Stimulated activated CD4-positive, alpha-beta T cell treated with anti-CD3 and anti-CD28 coated beads, TNF-alpha, amount 100 ng/mL, for 48 hours (primary cell): ENCODE data around the gene EFNB2.

Experiments
- DNase-seq, 3 donors: peaks; one replicate each; pipeline ENCODE4 v3.0.0-alpha.2; 2020; ENCODE audit warnings: low read depth in 3 of 3

EFNB2 gene

DNA sequence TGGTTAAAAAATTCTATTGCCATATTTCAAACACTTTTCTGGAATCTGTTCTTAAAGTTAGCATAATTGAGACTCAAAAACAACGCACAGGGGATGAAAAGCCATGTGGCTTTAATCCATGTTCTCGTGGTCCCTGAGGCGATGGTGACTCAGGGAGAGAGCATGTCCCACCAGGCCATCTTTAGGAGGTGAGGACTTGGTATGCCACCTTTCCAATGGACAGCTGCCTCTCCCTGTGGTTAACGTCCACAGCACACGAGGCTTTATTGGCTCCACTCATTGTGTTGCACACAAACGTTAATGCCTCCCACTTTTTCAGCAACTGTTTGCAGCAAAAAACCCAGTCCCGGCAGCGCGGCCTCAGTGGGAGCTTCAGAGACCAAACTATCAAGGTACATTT lies 51.4 kb downstream of the EFNB2 start:
- no peak for DNase-seq

DNA sequence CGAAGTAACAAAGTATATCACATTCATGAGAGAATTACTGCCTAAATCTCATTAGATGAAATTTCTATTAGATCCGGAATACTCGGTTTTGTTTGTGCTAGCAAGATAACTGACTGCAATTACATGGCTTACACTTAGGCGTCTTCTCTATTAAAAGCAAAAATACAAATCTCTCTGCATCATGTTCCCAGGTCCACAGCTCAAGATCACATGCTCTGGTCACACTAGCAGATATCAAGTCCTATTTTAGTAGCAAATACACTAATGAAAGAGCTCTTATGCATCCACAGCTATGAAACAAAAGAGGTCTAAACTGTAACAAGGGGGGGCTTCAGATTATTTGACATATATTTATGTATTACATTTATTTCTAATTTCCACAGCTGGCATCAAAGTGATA lies 53.5 kb downstream of the EFNB2 start:
- DNase-seq: no peak

DNA sequence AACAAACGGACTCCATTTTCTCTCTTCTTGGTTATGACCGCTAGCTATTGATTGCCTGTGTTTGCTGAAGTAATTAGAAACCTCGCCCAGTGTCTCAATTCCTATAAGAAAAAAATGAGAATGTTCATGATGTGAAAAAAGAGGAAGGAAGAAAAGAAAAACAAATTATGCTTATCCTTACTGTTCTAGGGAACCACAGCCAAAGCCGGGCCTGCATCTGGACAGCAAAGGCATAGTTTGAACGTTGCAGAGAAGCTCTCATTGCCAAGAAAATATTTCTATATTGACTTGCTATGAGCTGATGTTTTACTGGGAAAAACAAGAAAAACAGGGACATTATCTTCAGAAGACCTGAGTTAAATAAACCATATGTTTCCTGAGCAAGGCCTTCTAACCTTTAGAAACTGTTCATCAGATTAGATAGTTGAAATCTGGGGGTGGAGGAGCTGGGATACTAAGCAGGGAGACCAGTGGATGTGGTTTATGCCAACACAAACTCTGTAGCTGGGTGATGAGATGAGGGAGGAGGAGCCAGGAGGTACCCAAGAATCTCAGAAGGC lies 55.0 kb downstream of the EFNB2 start:
- DNase-seq: no peak

DNA sequence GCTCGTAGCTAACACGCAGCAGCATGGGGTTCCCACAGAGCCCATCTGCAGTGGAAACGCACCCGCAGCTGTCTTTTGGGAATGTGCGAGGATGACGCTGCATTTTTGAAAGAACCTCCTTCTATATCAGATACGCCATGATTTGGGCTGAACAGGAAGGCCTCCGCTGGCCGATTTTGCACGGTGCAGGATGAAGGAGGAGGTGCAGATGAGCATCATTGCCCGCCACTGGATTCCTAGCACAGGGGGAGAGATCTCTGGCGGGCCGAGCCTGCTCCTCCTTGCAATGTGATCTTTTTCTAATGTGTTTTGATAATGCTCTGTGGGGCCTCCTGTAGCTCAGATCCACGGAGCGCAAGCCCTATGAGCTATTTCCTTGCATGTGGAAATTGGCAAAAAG lies 55.5 kb downstream of the EFNB2 start:
- no peak for DNase-seq

DNA sequence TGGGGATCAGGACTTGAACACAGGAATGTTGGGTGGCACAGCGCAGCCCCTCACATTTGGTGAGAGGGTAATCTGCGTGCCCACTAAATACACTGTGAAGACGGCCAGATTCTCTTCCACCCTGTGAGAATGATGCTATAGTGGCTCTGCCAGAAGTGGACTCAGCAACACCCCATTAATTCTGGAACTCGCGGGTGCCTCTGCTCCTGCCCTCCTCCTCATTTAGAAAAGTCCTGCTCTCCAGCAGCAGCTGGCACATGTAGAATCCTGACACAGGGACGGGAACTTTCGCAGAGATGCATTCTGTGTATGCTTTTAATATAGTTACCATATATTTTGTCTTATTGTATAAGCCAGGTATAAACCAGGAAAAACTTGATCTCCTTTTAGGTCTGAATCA lies 57.3 kb downstream of the EFNB2 start:
- no peak for DNase-seq

DNA sequence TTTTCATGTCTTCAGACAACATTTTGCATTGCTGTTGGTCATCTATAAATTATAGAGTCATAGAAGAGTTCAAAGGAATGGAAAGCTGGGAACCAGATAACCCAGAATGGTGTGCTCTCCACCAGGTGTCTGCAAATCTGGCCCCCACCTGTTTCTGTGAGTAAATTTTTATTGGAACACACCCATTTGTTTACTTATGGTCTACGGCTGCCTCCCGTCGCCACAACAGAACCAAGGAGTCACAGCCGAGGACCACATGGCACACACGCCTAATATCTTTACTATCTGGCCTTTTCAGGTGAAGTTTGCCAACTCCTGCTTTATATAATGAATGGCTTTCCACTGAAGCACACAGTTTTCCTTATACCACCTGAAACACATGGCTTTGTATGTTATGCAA lies 58.2 kb downstream of the EFNB2 start:
- DNase-seq: no peak

DNA sequence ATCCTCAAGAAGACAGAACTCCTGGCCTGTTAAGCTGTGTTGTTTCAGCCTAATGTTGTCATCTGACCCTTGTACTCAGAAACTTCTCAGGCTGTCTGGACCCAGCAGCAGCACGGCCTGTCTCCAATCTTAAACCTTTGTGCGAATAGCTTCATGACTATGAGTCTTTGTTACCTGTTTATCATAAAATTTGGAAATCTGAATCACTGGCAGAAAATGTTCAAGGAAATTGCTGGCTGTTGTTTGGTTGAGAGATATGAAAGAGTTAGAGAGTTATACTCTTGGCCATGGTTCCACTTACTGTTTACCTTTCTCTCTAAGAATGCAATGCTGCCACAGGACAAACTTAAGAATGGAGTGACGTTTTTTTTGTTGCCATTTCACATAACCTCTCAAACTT lies 59.6 kb downstream of the EFNB2 start:
- DNase-seq: no peak

DNA sequence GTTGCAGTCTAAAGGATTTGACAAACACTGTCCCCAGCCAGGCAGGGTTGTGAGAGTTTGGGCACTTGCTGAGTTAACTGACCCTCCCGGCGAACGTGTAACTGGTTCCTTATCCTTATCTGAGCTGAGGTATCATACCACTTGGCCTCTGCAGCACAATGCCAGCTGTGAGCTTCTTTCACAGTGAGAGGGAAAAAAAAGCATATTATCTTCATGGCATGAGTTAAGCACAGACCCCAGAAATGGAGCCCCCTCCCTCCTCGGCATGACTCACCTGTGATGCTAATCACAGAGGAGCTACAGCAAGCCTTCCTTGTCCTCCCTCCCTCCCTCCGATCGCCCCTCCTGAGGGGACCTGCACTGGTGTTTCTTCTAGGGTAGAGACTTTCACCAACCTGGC lies 60.5 kb downstream of the EFNB2 start:
- no peak for DNase-seq

DNA sequence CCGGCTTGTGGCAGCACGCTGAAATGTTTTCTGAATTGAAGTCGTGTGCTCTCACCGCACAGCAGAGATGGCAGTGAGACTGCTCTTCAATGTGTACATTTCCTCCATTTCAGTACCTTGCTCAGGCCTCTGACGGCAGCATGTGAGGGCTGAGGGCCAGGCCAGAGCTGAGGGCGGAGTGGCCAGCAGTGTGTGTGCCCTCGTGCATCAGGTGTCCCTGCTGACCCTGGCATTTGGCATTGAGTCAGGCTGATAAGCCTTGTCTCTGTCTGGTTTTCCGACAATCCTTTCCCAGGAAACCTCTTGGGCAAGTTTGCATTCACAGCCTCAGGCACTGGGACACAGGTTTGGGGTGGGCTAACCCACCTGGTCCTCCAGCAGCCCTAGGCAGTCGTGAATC lies 62.3 kb downstream of the EFNB2 start:
- DNase-seq: no peak

DNA sequence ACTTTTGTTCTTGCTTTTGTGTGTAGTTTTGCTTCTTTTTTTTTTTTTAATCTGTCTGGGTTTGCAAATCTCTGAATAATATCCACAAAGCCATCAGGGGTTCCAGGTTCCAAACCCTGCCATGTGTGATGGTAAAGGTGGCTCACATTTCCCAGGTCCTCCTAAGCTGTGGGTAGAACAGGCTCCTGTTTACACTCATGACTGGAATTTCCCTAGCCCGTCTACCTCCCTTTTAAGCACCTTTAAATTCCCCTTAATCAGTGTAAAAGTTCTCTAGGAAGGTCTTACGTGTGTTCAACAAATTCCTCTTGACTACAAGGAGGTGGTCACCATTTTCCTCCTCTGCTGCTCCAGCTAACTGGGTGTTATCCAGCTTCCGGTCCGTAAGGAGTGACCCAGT lies 62.8 kb downstream of the EFNB2 start:
- no peak for DNase-seq

DNA sequence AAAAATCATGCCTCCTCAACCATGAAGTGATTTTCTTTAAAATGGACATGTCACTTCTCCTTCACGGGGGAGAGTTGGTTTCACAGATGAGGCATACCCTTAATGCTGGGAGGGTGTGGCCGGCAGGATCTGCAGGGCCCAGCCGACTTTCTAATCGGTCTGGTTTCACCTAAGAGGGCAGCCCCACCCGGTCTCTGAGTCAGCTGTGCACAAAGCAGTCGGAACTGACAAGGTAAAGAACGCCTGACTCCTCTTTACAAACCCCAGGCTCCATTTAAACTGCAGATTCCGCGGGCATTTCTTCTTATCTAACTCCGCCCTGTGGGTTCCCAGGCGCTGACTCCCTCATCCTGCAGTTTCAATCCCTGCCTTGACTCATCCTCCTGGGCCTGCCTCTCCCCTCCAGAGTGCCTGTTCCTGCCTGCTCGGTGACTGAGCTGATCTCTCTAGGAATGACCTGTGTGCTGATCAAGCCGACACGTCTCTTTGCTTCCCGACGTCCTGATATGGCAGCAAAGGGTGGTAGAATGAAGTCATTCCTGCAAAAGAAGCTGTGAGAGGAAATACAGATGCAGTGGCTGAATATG lies 63.4 kb downstream of the EFNB2 start:
- DNase-seq: no peak

DNA sequence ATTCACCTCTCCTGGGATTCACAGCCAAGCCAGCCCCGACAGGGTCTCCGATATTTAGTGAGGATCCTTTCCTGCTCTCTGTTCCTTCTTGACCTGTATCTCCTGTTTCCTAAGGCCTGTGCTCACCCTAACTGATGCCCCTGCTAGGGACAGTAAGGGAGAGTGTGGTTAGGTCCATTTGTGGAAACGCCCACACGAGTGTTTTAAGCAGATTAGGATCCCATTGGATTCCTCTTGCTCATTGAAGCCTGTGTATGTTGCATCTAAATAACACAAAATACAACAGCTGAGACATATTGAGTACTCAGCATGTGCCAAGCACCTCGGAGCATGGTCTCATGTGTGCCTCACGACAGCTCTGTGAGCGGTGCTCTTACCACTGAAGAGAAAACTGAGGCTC lies 64.9 kb downstream of the EFNB2 start:
- no peak for DNase-seq

DNA sequence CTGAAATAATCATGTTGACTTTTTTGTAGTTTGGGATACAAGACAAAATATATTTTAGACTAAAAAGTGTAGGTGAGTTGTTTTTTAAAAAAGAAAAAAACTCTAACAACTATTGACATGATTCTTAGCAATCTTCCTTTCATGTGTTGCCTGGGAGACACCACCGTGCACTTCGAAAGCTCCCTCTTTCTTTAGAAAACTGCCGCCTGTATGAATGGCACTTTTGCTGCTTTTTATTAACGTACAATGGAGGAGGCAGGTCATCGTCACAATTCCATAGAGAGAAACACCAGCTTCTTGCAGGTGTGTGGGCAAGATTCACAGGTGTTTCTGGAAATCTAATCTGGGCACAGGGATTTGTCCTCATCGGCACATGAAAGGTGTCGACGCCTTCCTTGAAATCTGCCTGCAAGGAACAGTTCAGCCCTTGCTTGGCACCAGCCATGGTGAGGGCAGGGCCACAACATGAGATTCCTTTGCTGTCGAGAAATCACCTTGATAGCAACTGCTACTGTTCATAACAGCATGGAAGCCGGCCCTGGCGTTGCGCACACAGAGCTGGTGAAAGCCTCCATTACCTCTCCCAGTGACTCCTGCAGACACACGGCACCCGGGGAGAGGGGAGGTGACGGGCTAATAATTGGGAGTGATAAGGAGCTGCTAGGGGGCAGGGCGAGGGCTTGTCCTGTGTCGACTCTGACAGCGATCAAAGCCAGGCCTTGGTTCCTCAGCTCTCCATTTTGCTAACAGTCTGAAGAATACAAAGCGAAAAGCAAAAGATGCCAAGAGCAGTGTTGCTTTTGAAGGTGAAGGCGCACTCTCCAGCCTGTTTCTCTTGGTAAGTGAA lies 66.5 kb downstream of the EFNB2 start:
- DNase-seq: no peak

DNA sequence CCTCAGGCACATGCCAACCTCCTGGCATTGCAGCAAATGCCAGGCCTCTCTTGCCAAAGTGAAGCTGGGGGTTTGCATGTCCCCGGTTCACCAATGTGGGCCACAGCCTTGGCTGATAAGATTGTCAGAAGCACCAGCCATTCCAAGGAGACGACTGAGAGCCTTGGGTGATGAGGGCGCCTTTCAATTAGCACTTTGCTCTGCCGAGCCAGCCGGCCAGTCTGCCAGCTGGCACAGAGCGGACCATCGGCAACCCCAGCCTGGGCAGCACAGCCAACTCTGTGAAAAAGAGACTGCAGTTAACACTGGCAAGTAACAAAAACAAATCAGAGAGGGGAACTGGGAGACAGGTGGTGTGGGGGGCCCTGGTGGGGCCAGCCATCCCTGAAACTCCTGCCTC lies 67.3 kb downstream of the EFNB2 start:
- DNase-seq: no peak

DNA sequence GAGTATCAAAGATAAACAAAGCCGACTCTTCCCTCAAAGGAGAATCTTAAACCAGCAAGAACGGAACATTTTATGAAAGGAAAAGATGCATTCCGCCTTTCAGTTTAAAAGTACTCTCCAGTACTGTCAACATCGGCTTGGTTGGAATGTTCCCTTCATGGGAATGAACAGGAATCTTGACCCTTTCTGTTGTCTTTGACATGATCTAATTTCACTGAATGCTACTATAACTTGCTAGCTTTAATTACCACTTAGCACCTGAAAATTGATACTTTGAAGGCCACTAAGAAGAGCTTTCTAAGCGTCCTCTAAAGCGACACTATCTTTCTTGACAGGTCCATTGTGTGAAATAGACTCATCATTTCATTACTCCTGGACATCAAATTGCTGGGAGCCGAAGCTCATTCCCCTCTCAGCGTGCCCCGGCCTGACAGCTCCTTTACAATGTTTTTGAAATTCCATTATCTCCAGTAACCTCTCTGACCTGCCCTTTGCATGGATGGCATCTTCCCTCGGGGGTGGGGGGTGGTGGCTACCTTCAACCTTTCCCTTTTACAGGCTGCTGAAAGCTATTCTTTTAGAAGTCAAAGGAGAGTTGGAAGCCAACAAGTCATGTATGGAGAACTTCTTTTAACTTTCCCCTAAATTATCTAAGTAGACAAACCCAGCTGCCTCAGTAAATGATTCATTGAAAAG lies 67.9 kb downstream of the EFNB2 start:
- no peak for DNase-seq

DNA sequence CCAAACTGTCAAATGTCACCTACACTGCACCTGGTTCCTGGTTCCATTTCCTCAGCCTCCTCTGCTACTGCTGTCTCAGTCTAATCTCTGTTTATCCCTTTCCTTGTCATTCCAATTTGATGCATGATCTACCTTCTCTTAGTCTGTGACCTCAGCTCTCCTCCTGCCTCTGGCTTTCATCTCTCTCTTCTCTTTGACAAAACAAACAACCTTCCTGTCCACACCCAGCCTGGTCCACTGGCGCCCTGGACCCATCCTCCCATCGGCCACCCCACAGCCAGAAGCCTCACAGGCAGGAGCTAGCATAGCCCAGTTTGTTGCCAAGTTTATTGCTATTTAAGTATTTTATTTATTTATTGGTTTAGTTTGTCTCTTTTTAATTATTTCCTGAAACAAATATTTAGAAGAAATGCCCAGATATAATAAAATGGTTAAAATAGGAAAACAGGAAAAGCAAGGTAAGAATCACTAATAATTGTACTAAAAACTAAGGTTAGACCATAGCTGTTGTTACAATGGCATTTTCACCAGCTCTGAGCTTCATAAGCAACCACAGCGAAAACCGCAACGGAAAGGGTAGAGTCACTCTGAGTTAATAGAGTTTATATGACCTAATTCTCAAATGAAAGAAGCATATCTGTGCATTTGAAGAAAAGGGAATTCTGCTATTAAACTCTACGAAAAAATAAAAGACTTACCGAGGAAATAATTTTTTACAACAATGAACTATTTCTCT lies 68.6 kb downstream of the EFNB2 start:
- DNase-seq: no peak

DNA sequence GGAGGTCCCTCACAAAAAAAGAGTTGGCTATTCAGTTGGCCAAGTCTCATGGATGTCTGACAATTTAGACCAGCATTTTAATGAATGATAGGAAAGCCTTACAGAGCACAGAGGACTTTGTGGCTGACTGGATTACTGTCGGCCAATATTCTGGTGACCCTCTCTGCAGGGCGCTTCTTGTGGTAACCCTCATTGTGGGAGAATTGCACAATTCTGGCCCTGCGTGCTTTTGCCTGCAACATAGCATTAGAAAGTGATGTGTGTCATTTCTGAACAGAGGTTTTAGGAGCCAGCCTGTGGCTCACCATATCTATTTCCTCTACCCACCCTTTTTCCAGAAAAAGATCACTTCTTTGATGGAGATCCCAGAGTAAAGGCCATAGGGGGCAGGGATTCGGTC lies 71.4 kb downstream of the EFNB2 start:
- no peak for DNase-seq

DNA sequence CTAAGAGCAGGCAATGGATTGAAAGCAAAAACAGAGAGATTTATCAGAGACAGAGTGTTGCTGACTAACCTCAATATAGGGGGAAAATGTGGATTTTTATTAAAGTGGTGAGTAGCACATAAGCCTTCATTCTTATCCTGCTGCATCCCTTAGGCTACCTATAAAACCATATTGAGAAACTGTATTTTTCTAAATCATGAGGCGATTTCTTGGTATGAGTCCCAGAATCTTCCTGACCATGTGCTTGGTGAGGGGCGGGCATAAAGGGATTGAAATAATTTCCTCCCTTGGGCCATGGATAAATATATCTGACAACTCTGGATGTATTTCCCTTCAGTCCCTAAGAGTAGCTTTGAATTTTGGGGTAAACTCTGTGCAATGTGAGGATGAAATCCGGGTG lies 72.8 kb downstream of the EFNB2 start:
- DNase-seq: no peak

DNA sequence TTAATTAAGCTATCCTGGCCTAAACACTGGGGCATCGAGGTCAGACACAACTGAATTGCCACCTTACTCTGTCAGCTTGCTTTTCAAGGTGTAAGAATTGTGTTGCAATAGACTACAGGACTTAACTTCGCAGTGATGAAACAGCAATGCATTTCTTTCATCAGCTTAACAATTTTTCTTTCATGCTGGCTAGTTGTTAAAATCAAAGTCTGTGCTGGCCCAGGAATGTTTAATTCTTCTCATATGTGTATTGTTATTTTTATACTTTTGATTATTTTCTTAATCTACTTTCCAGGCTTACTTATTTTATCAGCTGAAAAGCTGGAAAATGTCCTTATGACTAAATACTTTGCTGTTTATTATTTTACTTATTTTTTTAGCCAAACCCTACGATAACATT lies 79.7 kb downstream of the EFNB2 start:
- no peak for DNase-seq

DNA sequence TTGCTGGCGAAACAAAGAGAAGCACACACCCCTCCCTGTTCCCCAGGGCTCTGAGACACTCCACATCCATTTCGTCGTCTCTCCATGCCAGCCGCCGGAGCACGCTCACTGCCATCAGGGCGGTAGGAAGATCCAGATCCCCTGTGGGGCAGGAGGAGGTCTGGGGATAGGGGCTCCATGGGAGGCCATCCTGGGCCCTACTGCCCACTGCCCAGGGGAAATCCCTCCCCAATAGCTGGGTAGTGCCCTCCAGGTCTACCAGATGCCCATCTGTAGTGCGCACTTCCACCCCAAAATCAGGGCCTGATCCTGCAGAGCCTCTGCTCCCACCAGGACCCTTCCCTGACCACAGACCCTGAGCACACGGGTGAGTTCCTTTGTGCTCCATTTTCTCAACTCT lies 80.3 kb downstream of the EFNB2 start:
- DNase-seq: no peak

DNA sequence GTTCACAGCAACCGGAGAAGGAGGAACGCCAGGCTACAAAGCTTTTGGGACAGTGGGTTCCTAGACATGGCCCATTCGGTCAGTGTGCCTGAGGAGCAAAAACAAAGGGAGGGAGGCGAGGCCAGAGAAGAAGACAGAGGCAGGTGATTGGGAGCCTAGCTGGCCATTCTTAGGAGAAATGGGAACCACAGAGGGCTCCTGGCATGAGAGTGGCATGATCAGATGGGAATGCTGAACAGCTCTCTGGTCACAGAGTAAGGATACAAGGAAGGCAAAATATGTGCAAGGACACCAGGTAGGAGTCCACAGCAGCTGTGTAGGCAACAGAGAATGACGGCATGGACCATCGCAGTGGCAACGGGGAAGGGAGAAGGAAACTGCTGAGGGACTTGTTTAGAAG lies 82.4 kb downstream of the EFNB2 start:
- DNase-seq: no peak

DNA sequence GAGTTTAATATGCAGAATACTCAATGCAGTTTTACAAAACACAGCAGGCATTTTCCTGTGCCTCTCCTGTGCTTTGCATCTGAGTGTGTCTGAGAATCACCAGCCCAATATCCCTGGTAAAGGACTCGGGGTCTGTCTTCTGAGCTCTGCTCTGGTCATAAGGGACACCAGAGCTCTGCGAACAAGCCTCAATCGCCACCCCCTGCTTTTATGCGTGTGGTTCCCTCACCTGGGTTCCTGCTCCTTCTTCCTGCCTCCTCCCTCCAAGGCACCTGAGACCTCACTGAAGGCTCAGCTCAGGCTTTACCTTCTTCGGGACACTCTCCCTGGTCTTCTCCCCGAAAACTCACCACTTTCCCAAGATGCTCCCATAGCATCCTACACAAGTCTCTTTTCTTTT lies 84.5 kb downstream of the EFNB2 start:
- no peak for DNase-seq
